Mucosa of rectum (tissue), 2 donors: ENCODE results near the gene CRYBG1.
"Not testable (repeated sequence)": the region's sequence is repeated elsewhere in the genome, so short reads cannot be mapped to it uniquely, and the experiment has no call there.

ENCODE experiments used
- H3K27ac ChIP-seq, 2 donors: one replicate each; pipeline ENCODE4 v1.7.0; 2013; ENCODE audit warnings: inconsistent platforms in 2 of 2, low read depth in 2 of 2, low read length in 2 of 2
- H3K27me3 ChIP-seq, 2 donors: one replicate each; pipeline ENCODE4 v1.7.0; 2013; ENCODE audit warnings: low read length in 2 of 2; ENCODE audit not compliant: control insufficient read depth in 2 of 2, insufficient read depth in 2 of 2
- H3K36me3 ChIP-seq, 2 donors: one replicate each; pipeline ENCODE4 v1.7.0; 2013; ENCODE audit warnings: low read length in 2 of 2; ENCODE audit not compliant: control insufficient read depth in 2 of 2, insufficient read depth in 2 of 2
- H3K4me1 ChIP-seq, 2 donors: one replicate each; pipeline ENCODE4 v1.7.0; 2013; ENCODE audit warnings: low read length in 2 of 2, mild to moderate bottlenecking in 1 of 2; ENCODE audit not compliant: control insufficient read depth in 2 of 2, insufficient read depth in 2 of 2
- H3K4me3 ChIP-seq, 2 donors: one replicate each; pipeline ENCODE4 v1.7.0; 2013; ENCODE audit warnings: low read length in 2 of 2
- H3K9ac ChIP-seq, 2 donors: one replicate each; pipeline ENCODE4 v1.7.0; 2013; ENCODE audit warnings: low read length in 2 of 2, low read depth in 1 of 2, mild to moderate bottlenecking in 1 of 2
- H3K9me3 ChIP-seq, 2 donors: one replicate each; pipeline ENCODE4 v1.7.0; 2013; ENCODE audit warnings: low read length in 2 of 2; ENCODE audit not compliant: control insufficient read depth in 2 of 2
- donor health status: healthy.
- donor health status: Normal muscosa, but diverticular disease.

CRYBG1 gene

DNA sequence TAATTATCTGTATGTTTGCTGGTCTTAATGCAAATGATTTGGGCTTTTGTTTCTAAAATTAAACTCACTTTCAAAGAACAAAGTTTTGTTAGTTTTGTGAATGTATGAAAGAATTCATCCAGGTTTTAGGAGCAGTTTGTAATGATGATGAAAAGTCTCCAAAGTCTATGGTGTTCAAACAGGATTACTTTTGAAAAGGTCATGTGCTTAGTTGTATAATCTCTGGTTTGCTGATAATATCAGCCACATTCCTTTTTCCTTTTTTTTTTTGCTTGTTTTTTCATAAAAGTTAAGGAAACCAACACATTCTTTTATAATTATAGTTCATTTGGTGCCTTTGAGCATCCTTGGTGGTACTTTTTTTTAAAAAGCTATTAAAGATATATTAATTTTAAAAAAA is 179.9 kb downstream of the CRYBG1 start:
- H3K27ac ChIP-seq, result no peak overlapping the region
- peaks cover 17 to 28% of the 10 kb centered on the region in 2 donors for H3K36me3 ChIP-seq
- H3K9me3 ChIP-seq, result no peaks in the 10 kb centered on the region
- no peak overlapping the region for H3K4me3 ChIP-seq
- H3K4me1 ChIP-seq, result peaks cover 0 to 4% of the 10 kb centered on the region in 2 donors
- H3K9ac ChIP-seq, result no peak overlapping the region
- H3K27me3 ChIP-seq, result no peaks in the 10 kb centered on the region

GRCh38 chr6:106540907-106541306 is 180.4 kb downstream of the CRYBG1 start:
- Histone ChIP-seq H3K27me3 (no peaks in the 10 kb centered on the region), H3K4me1 (peaks cover 0 to 4% of the 10 kb centered on the region in 2 donors), H3K9me3 (no peaks in the 10 kb centered on the region), H3K27ac (no peak overlapping the region), H3K36me3 (peaks cover 17 to 29% of the 10 kb centered on the region in 2 donors), H3K9ac (no peak overlapping the region), H3K4me3 (no peak overlapping the region)

- no peak overlapping the region for H3K4me3 ChIP-seq
- peaks cover 23 to 40% of the 10 kb centered on the region in 2 donors for H3K36me3 ChIP-seq
- H3K9ac ChIP-seq, result no peak overlapping the region
- H3K9me3 ChIP-seq, result no peaks in the 10 kb centered on the region
- H3K27me3 ChIP-seq, result no peaks in the 10 kb centered on the region
- H3K4me1 ChIP-seq, result peaks cover 2 to 3% of the 10 kb centered on the region in 2 donors
- H3K27ac ChIP-seq, result peak overlapping the region in 1 of 2 donors; percentile 50
Observed at GRCh38 chr6:106546261-106546690, 185.8 kb downstream of the CRYBG1 start.

- Histone ChIP-seq H3K27me3 (no peaks in the 10 kb centered on the region), H3K36me3 (peaks cover 23 to 37% of the 10 kb centered on the region in 2 donors), H3K9ac (no peak overlapping the region), H3K4me1 (peaks cover 2 to 3% of the 10 kb centered on the region in 2 donors), H3K4me3 (no peak overlapping the region), H3K27ac (peak overlapping the region; percentile 11 to 50), H3K9me3 (no peaks in the 10 kb centered on the region)
Observed at GRCh38 chr6:106546691-106547414, 186.3 kb downstream of the CRYBG1 start.

DNA sequence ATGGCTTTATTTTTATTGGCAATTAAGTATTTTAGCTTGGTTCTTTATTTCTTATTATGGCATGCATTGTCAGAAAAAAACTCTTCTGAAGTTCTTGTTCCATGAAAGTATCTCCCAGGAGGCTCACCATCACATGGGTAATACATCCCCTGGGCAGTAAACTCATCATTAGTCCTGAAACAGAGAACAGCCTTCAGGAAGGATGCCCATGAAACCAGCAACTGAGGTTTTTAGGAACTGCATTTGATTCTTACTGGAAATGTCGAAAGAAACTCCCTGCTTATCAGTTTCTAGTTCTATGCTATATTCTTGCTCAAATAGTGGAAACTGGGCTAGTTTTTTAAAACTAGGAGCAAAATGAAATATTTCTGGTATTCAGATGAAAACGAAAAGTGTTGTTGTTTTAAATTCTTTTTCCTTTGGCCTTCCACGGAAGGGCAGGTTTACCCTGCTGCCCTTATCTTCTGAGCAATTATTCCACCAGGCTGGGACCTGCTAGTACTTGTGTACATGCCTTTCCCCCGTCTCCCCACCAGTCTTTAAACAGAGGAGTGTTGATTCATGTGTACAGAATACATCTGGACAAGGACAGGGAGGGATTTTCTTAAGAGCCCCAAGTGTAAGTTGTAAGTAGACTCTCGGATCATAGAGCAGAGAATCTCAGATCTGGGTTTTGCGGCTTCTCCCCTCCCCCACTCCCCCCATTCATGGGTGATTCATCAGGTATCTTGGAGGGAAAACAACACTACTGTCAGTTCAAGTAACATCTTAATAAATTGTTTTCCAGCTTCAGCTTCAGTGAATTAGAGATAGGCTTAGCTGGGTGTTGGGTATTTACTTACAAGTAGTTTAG is 187.3 kb downstream of the CRYBG1 start:
- H3K27me3 ChIP-seq, result no peaks in the 10 kb centered on the region
- no peak overlapping the region for H3K4me3 ChIP-seq
- peak overlapping the region; percentile 11 to 50 for H3K27ac ChIP-seq
- peaks cover 27 to 40% of the 10 kb centered on the region in 2 donors for H3K36me3 ChIP-seq
- H3K9ac ChIP-seq, result no peak overlapping the region
- peaks cover 2 to 3% of the 10 kb centered on the region in 2 donors for H3K4me1 ChIP-seq
- H3K9me3 ChIP-seq, result no peaks in the 10 kb centered on the region

DNA sequence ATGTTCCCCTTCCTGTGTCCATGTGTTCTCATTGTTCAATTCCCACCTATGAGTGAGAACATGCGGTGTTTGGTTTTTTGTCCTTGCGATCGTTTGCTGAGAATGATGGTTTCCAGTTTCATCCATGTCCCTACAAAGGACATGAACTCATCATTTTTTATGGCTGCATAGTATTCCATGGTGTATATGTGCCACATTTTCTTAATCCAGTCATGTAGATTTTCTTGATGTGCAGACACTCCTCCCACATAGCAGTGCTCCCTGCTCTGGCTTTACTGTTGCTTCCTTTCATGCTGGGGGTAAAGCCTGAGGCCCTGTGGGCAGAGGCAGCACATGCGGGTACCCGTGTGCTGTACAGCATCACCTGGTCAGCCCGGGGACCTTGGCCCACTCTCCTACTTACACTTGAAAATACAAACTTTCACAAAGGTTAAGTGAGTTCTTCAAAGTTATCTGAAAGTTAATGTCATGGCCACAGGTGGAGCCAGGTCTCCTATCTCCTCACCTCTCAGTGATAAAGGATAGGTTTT is 188.5 kb downstream of the CRYBG1 start:
- H3K27ac ChIP-seq, H3K27me3 ChIP-seq, H3K9ac ChIP-seq, H3K9me3 ChIP-seq, H3K4me3 ChIP-seq, H3K4me1 ChIP-seq: not testable (repeated sequence)
- peaks cover 34 to 48% of the 10 kb centered on the region in 2 donors for H3K36me3 ChIP-seq

- H3K4me3 ChIP-seq, result no peak overlapping the region
- peaks cover 34 to 48% of the 10 kb centered on the region in 2 donors for H3K36me3 ChIP-seq
- no peak overlapping the region for H3K9ac ChIP-seq
- no peaks in the 10 kb centered on the region for H3K27me3 ChIP-seq
- no peak overlapping the region for H3K27ac ChIP-seq
- peaks cover 2 to 3% of the 10 kb centered on the region in 2 donors for H3K4me1 ChIP-seq
- no peaks in the 10 kb centered on the region for H3K9me3 ChIP-seq
Observed at GRCh38 chr6:106549521-106549920, 189.0 kb downstream of the CRYBG1 start.

DNA sequence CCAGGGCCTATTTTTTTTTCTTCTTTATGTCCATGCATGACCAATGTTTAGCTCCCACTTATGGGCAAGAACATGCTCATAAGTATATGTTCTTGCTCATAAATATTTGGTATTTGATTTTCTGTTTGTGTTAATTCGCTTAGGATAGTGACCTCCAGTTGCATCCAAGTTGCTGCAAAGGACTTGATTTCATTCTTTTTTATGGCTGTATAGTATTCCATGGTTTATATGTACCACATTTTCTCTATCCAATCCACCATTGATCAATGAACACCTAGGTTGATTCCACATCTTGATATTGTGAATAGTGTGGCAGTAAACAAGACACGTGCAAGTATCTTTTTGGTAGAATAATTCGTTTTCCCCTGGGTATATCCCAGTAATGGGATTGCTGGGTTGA is 190.6 kb downstream of the CRYBG1 start:
- Histone ChIP-seq H3K9ac (no peak overlapping the region), H3K4me1 (peaks cover 2 to 3% of the 10 kb centered on the region in 2 donors), H3K36me3 (peaks cover 36 to 48% of the 10 kb centered on the region in 2 donors)

DNA sequence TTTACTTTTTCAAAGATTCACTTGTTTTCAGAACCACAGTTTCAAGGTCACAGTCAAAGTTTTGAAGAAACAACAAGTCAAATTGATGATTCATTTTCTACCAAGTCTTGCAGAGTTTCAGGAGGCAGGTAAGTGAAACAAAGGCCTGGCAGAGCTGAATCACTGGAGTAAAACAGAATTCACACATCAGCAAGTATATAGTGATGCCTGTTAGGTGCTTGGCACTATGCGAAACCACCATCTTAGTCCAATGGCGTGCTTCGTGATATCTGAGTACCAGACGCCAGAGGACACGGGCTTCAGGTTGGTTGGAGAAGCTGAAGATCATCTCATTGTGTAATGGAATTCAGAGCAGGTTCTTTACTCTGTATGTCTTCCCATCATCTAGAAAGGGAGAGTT is 192.9 kb downstream of the CRYBG1 start:
- Histone ChIP-seq H3K9me3 (no peaks in the 10 kb centered on the region), H3K27me3 (no peaks in the 10 kb centered on the region), H3K36me3 (peaks cover 30 to 40% of the 10 kb centered on the region in 2 donors)

More for the DNA sequence above, 190.6 kb downstream of the CRYBG1 start:
- Histone ChIP-seq H3K4me3 (no peak overlapping the region), H3K9me3 (no peaks in the 10 kb centered on the region), H3K27ac (no peak overlapping the region), H3K27me3 (no peaks in the 10 kb centered on the region)

DNA sequence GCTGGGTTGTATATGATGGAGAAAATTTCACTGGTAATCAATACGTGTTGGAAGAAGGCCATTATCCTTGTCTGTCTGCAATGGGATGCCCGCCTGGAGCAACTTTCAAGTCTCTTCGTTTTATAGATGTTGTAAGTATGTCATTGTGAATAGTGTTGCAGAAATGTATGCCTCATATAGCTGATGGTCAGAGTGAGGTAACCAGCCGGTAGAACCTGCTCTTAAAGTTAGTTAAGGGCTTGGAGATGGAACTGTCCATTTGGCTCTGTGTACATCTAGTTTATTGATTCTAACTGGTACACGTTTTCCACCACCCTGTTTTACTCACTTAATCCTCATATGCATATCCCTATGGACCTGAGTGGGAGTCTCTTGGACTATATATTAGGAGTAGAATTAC is 195.2 kb downstream of the CRYBG1 start:
- peaks cover 41 to 53% of the 10 kb centered on the region in 2 donors for H3K36me3 ChIP-seq
- no peak overlapping the region for H3K27ac ChIP-seq
- H3K9ac ChIP-seq, result no peak overlapping the region
- H3K9me3 ChIP-seq, result no peaks in the 10 kb centered on the region
- no peak overlapping the region for H3K4me3 ChIP-seq
- H3K4me1 ChIP-seq, result no peaks in the 10 kb centered on the region
- no peaks in the 10 kb centered on the region for H3K27me3 ChIP-seq

More for the DNA sequence above, 192.9 kb downstream of the CRYBG1 start:
- H3K27ac ChIP-seq, result no peak overlapping the region
- no peak overlapping the region for H3K9ac ChIP-seq
- H3K4me3 ChIP-seq, result no peak overlapping the region
- no peaks in the 10 kb centered on the region for H3K4me1 ChIP-seq
